ENCODE results near the gene KSR2.

KSR2 gene

GRCh38 chr12:117842630-117843029, 126.2 kb downstream of the KSR2 start:
- DNase-seq (ENCODE audit: low read depth): no peak
- no peak overlapping the region for H3K4me3 ChIP-seq (ENCODE audit: low read depth, low read length)
- TF ChIP-seq CTCF (IDR thresholded peaks at IDR 0.05; ENCODE audit: insufficient read depth, low read depth, low read length, missing control alignments): no peak

GRCh38 chr12:117842220-117842619, 126.6 kb downstream of the KSR2 start:
- no peak overlapping the region for H3K4me3 ChIP-seq (ENCODE audit: low read depth, low read length)
- no peak for TF ChIP-seq CTCF (IDR thresholded peaks at IDR 0.05; ENCODE audit: insufficient read depth, low read depth, low read length, missing control alignments)
- no peak for DNase-seq (ENCODE audit: low read depth)

DNA sequence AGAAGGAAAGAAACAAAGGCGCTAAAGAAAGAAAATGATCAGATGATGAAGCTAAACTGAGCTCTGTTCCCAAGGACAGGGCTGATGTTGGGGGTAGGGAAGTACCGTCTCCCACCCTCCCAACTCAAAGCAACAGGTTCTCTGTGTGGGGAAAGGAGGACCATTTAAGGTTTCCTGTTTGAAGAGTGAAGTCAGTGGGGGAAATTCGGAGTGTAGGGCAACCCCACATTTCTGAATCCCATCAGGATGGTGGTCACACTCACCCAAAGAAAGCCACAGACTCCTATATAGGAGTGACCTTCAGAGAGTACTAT, 131.1 kb downstream of the KSR2 start:
- DNase-seq (ENCODE audit: low read depth): no peak
- H3K4me3 ChIP-seq (ENCODE audit: low read depth, low read length): no peak overlapping the region
- no peak for TF ChIP-seq CTCF (IDR thresholded peaks at IDR 0.05; ENCODE audit: insufficient read depth, low read depth, low read length, missing control alignments)

DNA sequence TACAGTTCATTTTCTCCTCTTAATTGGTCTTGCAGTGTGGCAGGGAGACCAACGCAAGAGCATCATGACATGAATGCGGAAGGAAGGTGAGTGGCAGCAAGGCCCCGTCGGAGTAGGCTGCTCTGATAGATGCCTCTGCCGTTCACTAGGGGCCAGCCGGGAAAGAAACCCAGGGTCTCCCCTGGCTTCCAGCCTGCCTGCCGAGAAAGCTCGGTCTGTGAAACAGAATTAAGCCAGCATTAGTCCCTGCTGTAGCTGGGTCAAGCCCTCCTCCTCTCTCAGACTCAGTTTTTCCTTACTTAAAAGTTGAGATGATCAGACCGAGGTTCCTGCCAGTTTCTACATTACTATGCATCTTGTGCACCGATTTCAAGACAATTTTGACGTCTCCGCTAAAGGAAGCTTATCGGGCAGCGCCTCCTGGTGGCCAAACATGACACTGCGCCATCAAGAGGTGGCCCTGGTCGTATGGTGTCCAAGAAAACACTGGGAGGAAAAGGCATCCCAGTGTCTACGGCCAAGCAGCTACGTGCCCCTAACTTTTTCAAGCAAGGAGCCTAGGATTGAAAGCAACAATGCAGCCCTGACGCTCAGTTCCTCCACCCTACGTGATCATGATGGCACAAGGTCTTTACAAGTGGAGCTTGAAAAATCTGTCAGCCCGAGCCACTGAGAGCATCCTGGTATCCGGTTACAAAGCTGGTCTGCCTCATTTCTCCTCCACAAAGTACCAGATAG, 131.6 kb downstream of the KSR2 start:
- peak; percentile 72 for DNase-seq (ENCODE audit: low read depth)
- H3K4me3 ChIP-seq (ENCODE audit: low read depth, low read length): no peak overlapping the region
- TF ChIP-seq CTCF (IDR thresholded peaks at IDR 0.05; ENCODE audit: insufficient read depth, low read depth, low read length, missing control alignments): peak; percentile 95

- no peak overlapping the region for H3K4me3 ChIP-seq (ENCODE audit: low read depth, low read length)
- TF ChIP-seq CTCF (IDR thresholded peaks at IDR 0.05; ENCODE audit: insufficient read depth, low read depth, low read length, missing control alignments): no peak
- DNase-seq (ENCODE audit: low read depth): no peak
Observed at GRCh38 chr12:117836476-117836875, 132.3 kb downstream of the KSR2 start.

- H3K4me3 ChIP-seq (ENCODE audit: low read depth, low read length): no peak overlapping the region
- DNase-seq (ENCODE audit: low read depth): no peak
- TF ChIP-seq CTCF (IDR thresholded peaks at IDR 0.05; ENCODE audit: insufficient read depth, low read depth, low read length, missing control alignments): no peak
Observed at GRCh38 chr12:117835156-117835555, 133.6 kb downstream of the KSR2 start.
